Motor neuron (in vitro differentiated cells): Measurements from ENCODE around the gene ECM2. TPM values are rescaled to one million over a fixed set of nuclear protein-coding genes. Genes with fewer than 3 reads are reported as not detected.
A peak's percentile ranks its signal among the peaks of the same experiment; 100 is the strongest.

ENCODE experiments used
- ATAC-seq, 8 experiments: fragments of 200-7000 bp; cut with Tn5 transposase; replicated peaks in 6 of 8; 2 replicates each; pipeline ENCODE4 v1.8.0; 2021; ENCODE audit warnings: mild to moderate bottlenecking in 8 of 8, moderate library complexity in 8 of 8
- H3K27ac ChIP-seq, 2 donors: fragments of 250-450 bp; sonication (Bioruptor Pico); 2 replicates each; pipeline ENCODE4 v1.9.0; 2021; ENCODE audit warnings: antibody characterized with exemption in 2 of 2, mild to moderate bottlenecking in 2 of 2, moderate library complexity in 1 of 2
- H3K4me1 ChIP-seq, 2 donors: fragments of 250-450 bp; sonication (Bioruptor Pico); replicated peaks in 1 of 2; 2 replicates each; pipeline ENCODE4 v1.6.1; 2021; ENCODE audit warnings: antibody characterized with exemption in 2 of 2, mild to moderate bottlenecking in 2 of 2, moderate library complexity in 1 of 2
- H3K4me3 ChIP-seq, 5 donors: fragments of 250-450 bp; sonication (Bioruptor Pico); 2 replicates each; pipeline ENCODE4 v1.9.0; 2021; ENCODE audit warnings: antibody characterized with exemption in 5 of 5, mild to moderate bottlenecking in 5 of 5, moderate library complexity in 4 of 5
- WGBS, 10 experiments: fragments of 450-650 bp; shearing (Covaris generic); methylation state at CpG; one replicate each; pipeline ENCODE4 v1.0.0; 2022; 5-methylcytosine and 5-hydroxymethylcytosine counted together
- in situ Hi-C, 9 experiments: fragments of 400-800 bp; cut with MboI; loops; one replicate each; pipeline ENCODE4 v1.15.0; 2021; ENCODE audit warnings: low sequenced_read_pairs in 9 of 9, low pct_unique_long_range_greater_than_20kb in 2 of 9; ENCODE audit not compliant: unreplicated experiment in 9 of 9
- total RNA-seq, 8 experiments: library from RNA; unstranded; fragments of 300-600 nt; gene quantifications; 2 replicates each; pipeline versions ENCODE4 v1.2.3 to v1.2.4, GENCODE V29; 2022

Gene ECM2
- total RNA-seq, 8 experiments from 2014 or later = 0.16 to 20.3 (median 4.3) TPM

DNA sequence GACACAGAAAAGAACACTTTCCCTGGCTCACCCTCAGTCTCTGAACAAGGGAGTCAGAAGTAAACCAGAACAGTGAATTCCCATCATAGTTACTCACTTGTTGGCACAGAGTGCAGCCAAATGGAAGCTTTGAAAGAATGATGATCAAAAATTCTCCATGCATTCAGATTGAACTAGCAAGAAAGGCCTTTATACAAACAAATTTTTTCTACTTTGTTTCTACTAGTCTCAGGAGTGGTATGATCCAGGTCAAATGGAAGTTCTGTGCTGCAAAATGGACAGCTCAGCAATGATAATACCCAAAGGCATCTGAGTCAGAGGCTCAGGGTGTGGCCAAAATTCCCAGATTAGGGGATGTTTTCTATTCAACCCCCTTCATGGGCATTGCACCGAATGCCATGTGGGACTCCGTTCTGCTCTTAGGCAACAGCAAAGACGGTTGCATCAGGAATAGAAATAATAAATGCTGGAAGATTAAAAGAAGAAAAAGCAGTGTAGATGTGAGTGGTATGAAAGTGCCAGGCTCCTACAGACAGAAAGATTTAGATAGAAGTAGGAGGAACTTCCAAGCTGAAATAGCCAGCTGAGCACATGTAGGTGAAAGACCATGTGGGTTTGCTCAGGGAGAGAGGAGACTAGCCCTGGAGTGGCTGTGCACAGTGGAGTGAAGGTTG lies 29.5 kb downstream of the ECM2 start:
- 0 to 94% (median 20%) methylated on average over 1 to 3 of the region's 3 CpGs; no CpG with 5 or more reads in 3 of the 10 experiments for WGBS, 10 experiments

DNA sequence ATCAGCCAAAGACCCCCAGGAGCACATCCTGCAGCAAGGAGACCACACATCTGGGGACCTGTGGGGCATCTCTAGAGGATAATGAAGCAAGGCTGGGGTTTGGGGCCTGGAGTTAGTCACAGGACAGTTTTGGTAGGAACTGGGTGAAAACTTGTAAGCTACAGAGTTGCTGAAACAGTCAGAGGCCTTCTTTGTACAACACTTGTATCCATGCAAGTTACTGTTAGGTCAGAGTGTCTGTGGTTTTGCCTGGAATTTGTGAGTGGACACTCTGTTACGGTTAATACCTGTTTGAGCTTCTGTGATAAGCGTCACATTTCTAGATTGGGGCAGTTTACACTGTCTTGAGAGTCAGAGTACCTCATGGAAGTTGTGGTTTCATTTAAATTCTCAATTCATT lies 30.9 kb downstream of the ECM2 start:
- no peak overlapping the region for H3K27ac ChIP-seq
- no peak overlapping the region for H3K4me3 ChIP-seq
- H3K4me1 ChIP-seq = no peaks in the 10 kb centered on the region
- in situ Hi-C loops = no loop called here
- WGBS, 10 experiments = 79 to 100% (median 88%) methylated on average over 1 to 2 of the region's 2 CpGs; no CpG with 5 or more reads in 2 of the 10 experiments
- no peak for ATAC-seq

More for the DNA sequence above, 29.5 kb downstream of the ECM2 start:
- in situ Hi-C loops = no loop called here
- no peaks in the 10 kb centered on the region for H3K4me1 ChIP-seq
- H3K4me3 ChIP-seq = no peak overlapping the region
- no peak overlapping the region for H3K27ac ChIP-seq
- ATAC-seq = peak in 5 of 8 experiments; percentile 7 to 86 (median 82)

DNA sequence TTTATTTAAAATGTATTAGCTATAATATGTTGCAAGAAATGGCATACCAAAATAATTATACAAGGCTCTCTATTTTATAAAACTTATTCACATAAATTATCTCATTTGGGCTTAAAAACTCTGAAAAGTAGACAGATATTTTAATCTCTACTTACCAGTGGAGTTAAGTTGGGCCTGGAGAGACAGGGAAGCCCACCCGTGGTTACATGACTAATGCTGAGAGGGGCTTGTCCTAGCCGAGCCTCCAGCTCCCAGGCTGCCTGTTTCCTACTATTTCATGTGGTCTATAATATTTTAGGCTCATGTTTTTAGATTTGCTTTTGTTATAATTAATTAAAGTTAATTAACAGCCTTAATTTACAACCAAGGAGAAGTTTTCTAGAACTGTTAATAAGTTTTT lies 32.6 kb downstream of the ECM2 start:
- H3K4me1 ChIP-seq = no peaks in the 10 kb centered on the region
- H3K4me3 ChIP-seq = no peak overlapping the region
- H3K27ac ChIP-seq = no peak overlapping the region
- no peak for ATAC-seq
- in situ Hi-C loops = no loop called here
- 48 to 100% (median 63%) methylated on average over 1 to 2 of the region's 2 CpGs; no CpG with 5 or more reads in 4 of the 10 experiments for WGBS, 10 experiments

DNA sequence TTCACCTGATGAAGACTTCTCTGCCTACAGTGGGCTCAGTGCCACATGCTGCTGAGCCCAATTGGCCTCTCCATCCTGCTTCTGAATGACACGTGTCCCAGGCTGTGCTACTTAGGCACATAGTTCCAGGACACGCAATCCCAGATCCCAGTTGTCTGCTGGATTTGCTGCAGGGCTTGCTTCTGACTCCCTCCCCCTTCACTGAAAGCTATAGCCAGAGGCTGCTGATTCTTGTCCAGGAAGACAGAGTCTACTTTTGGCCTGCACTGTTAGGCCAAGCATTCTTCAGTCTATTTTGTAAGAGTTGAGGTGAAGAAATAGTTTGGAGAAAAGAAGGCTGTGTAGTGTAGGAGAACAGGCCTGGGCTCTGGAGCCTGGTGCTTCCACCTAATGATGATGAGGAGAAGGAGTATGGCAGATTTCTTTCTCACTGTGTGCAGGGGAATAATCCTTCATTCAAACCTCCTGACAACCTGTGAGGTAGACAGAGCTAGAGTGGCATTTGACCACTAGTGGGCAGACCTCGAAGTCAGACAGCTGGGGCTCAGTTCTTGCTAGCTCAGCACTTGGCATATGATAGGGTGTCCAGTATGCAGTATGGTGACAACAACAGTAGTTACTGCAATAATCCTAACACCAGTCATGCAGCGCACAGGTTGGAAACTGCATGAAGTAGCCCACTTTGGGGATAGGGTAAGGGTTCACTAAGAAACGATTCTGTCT lies 34.0 kb downstream of the ECM2 start:
- in situ Hi-C loops = no loop called here
- H3K27ac ChIP-seq = no peak overlapping the region
- H3K4me1 ChIP-seq = no peaks in the 10 kb centered on the region
- H3K4me3 ChIP-seq = no peak overlapping the region
- peak in 5 of 8 experiments; percentile 29 to 77 (median 47) for ATAC-seq
- 43 to 100% (median 92%) methylated on average over 1 to 3 of the region's 5 CpGs for WGBS, 10 experiments

DNA sequence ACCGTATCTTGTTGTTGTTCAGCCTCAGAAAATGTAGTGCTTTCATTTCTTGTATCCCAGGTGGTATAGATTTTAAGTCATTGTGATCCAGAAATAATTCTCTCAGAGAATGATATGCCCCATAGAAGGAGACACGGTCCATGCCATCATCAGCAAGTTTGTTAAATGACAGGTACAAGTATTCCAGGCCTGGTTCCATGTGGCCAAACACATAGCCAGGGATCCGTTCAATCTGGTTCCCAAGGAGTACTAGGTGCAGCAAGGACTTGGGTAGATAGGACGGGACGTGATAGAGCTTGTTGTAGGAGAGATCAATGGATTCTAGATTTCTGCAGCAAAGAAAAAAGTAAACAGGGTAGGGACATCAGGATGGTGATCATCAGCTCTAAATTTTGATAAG lies 35.1 kb downstream of the ECM2 start:
- ATAC-seq = no peak
- WGBS, 10 experiments = 82 to 100% (median 97%) methylated on average over 1 to 5 of the region's 5 CpGs

DNA sequence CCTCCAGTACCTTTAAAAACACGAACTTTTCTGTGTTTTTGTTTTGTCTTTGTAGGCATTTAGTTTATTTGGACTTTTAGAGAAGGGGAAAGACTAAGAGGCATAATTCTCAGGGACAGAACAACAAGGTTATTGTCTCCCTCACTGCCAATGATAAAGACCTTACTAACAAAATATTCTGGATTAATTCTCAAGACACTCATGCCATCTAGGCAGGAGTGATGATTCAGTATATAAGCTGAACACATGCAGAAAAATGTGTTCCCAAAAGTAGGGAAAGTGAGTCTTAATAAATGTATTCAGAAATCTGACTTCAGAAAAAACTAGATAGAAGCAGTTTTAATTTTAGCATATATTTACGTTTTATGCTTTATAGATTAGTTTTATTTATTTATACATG lies 36.1 kb downstream of the ECM2 start:
- Histone ChIP-seq H3K4me3 (no peak overlapping the region), H3K4me1 (no peaks in the 10 kb centered on the region), H3K27ac (no peak overlapping the region)
- WGBS, 10 experiments = 30 to 89% (median 69%) methylated on average over 1 to 2 of the region's 2 CpGs; no CpG with 5 or more reads in 1 of the 10 experiments
- in situ Hi-C loops = no loop called here
- no peak for ATAC-seq

More for the DNA sequence above, 35.1 kb downstream of the ECM2 start:
- Histone ChIP-seq H3K27ac (no peak overlapping the region), H3K4me1 (no peaks in the 10 kb centered on the region), H3K4me3 (no peak overlapping the region)
- in situ Hi-C loops = no loop called here

DNA sequence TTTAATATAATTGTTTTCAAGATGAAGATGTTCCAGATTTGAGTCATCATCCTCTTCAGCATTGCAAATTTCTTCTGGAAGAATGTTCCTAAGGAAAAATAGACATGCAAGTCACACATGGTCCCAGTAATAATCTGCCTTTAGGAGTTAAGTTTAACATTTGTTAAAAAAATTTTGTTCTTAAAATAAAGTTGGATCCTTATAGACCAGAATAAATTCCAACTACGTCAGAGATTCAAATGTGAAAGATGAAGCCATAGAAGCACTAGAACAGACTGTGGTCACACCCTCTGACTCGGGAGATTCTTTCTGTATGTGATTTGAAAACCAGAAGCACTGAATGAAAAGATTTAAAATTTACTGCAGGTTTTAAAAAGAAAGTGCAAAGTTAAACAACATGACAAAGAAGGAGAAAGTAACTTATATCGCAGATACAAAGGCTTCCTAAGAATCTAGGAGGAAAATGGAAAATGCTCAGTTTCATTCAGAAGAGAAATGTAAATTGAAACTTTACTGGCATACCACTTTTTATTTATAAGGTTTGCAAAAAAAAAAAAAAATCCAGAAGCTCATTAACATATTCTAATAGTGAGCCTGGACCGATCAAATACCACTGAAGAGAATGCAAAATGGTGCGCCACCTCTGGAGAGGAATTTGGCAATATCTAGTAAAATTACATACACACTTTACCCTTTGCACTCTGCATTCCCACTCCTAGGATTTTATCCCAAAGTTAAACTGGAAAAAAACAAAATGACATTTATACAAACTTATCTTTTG lies 39.2 kb downstream of the ECM2 start:
- no peaks in the 10 kb centered on the region for H3K4me1 ChIP-seq
- peak in 3 of 8 experiments; percentile 92 to 94 (median 94) for ATAC-seq
- H3K27ac ChIP-seq = no peak overlapping the region
- no peak overlapping the region for H3K4me3 ChIP-seq
- 0 to 98% (median 79%) methylated on average over 3 to 5 of the region's 5 CpGs for WGBS, 10 experiments
- in situ Hi-C loops = no loop called here

DNA sequence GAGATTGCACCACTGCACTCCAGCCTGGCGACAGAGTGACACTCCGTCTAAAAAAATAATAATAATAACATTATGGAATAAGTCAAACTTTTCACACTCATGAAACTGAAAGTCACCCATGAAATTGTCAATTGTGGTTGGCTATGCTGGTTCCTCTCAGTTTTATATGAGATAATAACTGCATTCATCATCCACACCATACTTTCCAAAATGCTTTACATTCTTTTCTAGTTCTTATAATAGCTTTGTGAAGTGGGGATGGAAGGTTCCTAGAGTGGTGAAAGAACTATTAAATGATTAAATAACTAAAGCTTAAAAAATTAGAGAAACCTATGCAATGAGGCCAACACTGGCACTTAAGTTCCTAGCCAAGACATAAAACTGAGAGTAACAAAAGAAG lies 40.9 kb downstream of the ECM2 start:
- no peak for ATAC-seq
- Histone ChIP-seq H3K4me3 (no peak overlapping the region), H3K4me1 (no peaks in the 10 kb centered on the region), H3K27ac (no peak overlapping the region)
- in situ Hi-C loops = no loop called here
- WGBS, 10 experiments = 80 to 100% (median 100%) methylated on average over 1 to 2 of the region's 2 CpGs; no CpG with 5 or more reads in 5 of the 10 experiments

DNA sequence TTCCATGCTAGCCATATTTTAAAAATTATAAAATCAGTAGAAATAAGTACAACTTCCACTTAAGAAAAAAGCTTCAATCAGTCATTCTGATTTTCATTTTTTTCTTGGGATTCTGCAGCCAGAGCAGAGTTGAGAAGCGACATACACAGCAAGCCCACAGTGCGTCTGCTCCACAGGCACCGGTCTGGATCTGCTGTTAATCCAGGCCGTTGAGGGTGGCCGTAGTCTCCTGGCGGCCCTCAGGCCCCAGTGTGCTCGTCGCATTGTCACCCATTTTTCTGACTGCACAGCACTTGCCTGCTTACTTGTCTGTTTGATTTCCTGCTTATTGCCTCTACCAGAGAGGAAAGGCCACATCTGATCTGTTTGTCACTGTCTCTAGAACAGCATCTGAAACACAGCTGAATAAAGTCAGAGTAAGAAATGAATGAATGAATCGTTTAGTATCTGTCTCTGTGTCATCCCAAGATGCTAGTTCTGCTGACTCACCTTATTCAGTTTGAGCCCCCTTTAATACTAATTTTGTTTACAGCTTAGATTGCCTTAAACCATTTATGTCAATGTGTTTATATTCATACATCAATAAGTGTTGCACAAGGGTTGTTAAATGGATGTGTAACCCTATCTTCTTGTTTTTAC lies 41.9 kb downstream of the ECM2 start:
- WGBS, 10 experiments = 38 to 100% (median 90%) methylated on average over 1 to 9 of the region's 9 CpGs; no CpG with 5 or more reads in 2 of the 10 experiments

DNA sequence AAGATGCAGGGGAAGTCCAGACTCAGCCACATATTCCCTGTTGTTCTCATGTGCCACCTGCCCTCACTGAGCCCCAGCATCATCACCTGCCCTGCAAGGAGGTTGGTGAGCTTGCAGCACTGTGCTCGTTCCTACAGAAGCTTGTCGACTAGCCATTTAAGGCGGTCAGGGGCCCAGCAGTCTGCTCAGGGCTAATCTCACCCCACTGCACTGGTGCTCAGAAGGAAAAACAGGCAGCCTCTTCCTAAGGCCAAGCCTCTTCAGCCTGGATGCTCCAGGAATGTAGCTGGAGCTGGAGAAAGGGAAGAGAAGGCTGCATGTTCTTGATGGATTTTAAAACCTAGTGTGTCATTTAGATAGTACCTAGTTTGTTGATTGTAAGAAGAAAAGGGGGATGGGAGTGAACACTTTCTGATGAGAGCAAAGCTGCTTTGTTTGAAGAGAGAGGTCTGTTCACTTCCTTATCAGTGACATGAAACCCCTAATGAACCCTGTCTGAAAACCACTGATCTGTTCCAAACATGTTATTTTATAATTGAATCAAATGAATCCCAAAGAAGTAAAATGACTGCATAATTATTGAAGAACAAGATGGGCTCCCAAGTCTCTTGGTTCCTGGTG lies 42.9 kb downstream of the ECM2 start:
- WGBS, 10 experiments = 20 to 80% (median 72%) methylated on average over 1 to 3 of the region's 3 CpGs; no CpG with 5 or more reads in 5 of the 10 experiments
- no peak for ATAC-seq
- no peaks in the 10 kb centered on the region for H3K4me1 ChIP-seq
- in situ Hi-C loops = no loop called here
- H3K4me3 ChIP-seq = no peak overlapping the region
- no peak overlapping the region for H3K27ac ChIP-seq

More for the DNA sequence above, 41.9 kb downstream of the ECM2 start:
- no peak overlapping the region for H3K4me3 ChIP-seq
- no peak for ATAC-seq
- in situ Hi-C loops = no loop called here
- no peak overlapping the region for H3K27ac ChIP-seq
- H3K4me1 ChIP-seq = no peaks in the 10 kb centered on the region

DNA sequence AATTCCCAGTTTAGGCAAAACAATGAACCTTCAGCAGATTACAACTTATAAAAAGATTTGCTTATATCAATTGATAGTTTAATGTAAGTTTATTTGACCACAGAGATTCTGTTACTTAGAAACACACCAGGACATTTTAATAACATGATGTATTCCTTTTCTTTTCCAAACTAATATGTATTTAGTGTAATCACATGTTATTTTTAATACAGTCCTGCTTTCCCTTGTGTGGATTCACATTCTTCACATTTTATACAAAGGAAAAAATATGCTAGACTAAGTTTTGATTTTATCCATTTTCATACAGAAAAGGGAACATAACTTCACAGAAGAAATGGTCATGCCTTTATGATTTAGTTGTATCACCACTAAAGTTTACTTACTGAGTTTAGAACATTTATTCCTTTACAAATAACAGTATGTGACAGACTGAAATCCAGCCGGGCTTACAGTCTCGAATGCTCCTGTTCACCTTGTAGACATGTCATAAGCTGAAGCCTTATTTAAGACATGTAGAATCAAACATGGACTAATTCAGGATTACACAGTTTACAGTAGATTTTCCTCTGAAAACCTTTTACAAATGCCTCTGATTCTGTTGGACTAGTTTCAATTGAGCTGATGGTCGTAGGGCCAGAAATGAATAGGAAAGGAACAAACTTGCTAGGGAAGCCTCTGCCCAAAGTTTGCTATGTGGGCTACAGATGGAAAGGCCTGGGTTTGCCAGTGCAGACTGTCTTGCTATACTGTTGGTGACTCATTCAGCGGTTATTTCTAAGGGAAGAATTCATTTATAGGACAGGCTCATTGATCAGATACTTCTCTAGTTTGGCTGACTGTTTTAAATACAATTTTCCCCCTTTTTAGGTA lies 46.9 kb downstream of the ECM2 start:
- Histone ChIP-seq H3K27ac (no peak overlapping the region), H3K4me1 (no peaks in the 10 kb centered on the region), H3K4me3 (no peak overlapping the region)
- in situ Hi-C loops = no loop called here
- ATAC-seq = peak in 3 of 8 experiments; percentile 37 to 75 (median 67)
- 0 to 100% (median 80%) methylated on average over 1 to 4 of the region's 4 CpGs for WGBS, 10 experiments

DNA sequence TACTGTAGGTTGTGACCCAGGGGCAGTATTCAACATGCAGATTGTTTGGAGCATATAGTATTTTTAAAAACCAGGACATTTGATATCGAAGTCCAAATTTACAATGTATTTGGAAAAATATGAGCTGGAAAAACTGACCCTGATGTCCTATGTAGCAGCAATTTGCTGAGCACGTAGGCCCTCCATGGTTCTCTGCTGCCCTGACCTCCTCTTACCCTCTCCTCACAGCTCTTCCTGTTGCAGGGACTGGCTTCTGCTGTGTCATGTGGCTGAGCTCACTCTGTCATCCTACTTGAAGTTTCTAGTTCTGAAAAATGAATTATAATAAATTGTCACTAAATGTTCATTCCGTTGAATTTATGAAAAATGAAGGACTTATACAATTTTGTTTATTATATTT lies 49.4 kb downstream of the ECM2 start:
- in situ Hi-C loops = no loop called here
- H3K4me3 ChIP-seq = no peak overlapping the region
- no peaks in the 10 kb centered on the region for H3K4me1 ChIP-seq
- 74 to 100% (median 91%) methylated on average over 1 to 3 of the region's 3 CpGs; no CpG with 5 or more reads in 2 of the 10 experiments for WGBS, 10 experiments
- H3K27ac ChIP-seq = no peak overlapping the region
- no peak for ATAC-seq
